ENCODE data around the gene RBM12.
"Not testable (repeated sequence)": the region's sequence is repeated elsewhere in the genome, so short reads cannot be mapped to it uniquely, and the experiment has no call there.

RBM12 gene

GRCh38 chr20:35699127-35699956 lies 34.6 kb upstream of the RBM12 start, which contains the start of the genes NFS1 and ROMO1:
Gene NFS1, minus strand, starts transcription at chr20:35699352. Its CDS starts 64 bp downstream, at chr20:35699288.
Gene ROMO1, plus strand, starts transcription at chr20:35699405. Its CDS starts 228 bp downstream, at chr20:35699633.
- DNase-seq (ENCODE audit: low spot score) (peak; percentile 72), FAIRE-seq (no peak)

DNA sequence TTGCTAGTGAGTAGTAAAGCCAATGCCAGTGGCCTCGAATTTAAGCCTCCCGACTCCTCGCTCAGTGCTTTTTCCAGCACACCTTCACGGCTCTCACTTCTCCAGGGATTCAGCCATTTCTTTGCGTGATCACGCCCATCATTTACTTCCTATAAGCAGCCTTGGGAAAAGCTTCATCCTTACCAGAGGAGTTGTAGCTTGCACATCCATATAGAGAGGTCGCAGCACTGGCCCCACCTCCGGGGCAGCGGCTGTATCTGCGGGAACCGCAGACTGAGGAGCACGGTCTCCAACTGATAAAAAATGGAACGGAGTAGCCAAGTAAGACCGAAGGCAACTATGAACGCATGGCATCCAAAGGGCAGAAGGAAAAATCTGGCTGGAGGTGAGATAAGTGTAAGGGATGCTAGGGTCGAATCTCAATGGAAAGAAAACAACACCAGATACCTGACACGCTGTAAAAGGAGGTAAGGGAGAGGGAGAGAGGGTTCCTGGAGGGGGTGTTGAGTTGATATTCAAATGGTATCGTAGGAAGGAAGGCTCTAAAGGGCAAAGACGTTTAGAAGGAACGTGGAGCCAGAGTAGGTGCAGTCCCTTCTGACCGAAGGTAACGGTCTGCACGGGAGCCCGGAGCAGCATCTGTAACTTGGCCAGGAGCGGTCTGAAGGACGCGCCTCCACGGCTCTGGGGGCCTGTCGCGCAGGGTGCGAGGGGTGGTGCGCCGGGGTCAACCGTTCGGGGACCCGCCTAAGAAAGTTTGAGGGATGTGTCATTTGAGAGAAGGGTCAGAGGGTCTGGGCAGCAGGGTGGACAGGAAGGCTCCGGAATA lies 33.8 kb upstream of the RBM12 start:
- DNase-seq (ENCODE audit: low spot score) = no peak
- no peak for FAIRE-seq

DNA sequence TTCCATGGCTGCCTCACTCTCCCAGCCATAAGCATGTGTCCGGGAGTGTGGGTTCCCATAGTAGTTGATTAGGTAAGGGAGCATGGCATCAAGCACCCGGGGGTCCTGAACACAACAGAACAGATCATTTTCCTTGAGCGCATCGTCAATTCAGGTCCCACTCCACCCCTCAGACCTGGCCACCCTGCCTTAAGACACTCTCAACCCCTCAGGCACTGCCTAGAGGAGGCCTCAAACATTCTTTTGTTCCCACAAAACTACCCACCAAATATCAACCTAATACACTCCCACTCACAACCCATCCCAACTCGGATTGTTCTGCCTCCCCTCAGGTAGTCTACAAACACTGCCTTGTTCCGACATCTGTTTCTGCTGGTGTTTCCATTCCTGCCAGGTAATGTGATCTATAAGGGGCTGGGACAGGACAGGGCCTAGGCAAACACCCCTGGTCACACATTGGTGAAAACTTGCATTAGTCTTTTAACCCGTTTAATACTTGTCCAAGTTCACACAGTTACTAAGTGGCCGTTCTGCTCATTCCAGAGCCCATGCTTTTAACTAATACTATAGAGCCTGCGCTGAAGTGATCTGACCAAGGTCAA lies 33.1 kb upstream of the RBM12 start:
- no peak for DNase-seq (ENCODE audit: low spot score)
- no peak for FAIRE-seq

DNA sequence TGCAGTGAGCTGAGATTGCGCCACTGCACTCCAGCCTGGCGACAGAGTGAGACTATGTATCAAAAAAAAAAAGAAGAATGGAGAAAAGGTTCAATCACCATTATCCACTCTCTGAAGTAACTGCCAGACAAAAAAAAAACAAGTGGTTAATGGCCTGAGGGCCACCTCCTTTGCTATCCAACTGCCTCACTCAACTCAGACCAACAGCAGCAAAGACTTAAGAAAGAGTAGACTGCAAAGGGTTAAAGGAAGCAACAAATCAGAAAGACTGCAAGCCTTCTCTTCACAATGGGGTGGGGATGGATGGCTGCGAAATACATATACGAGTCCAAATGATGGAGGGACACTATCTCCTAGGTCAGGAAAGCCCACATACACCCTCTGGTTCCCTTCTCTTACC lies 31.3 kb upstream of the RBM12 start:
- FAIRE-seq (no peak), DNase-seq (ENCODE audit: low spot score) (no peak)

DNA sequence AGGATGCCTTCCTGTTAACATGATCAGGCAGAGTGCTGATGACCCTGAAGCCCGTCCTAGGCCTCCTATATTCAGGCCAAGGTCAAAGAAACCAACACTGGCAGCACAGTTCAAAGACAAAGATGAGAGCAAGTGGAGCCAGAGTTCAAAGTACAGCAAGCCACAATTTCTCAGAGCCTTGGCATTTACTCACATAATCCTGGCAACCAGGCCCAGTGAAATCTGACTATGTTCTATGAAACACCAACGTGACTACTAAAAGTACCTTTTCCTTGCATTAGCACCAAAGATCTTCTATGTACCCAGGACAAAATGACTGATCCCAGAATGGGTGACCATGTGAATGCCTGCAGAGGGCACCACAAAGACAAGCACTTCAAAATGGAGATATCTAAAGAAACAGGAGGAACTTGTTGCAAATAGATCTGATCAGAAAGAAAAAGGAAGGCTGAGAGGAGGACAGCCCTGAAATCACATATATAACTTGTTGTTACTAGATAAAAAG lies 30.6 kb upstream of the RBM12 start:
- FAIRE-seq (no peak), DNase-seq (ENCODE audit: low spot score) (no peak)

DNA sequence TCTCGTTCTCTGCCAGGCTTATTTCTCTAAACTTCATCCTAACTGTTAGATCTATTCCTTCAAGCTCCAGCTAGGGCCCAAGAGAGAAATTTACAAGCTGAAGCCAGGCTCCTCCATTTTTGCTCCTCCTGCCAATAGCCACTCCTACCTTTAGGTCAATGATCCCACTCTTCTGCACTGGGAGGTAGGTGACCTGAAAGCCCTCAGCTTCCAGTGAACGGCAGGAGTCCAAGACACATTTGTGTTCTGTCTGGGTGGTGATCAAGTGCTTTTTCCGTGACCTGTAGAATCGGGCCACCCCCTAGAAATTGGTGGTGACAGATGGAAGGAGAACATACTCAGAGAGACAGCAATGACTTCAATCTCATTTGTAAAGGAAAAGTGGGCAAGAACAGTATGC lies 25.6 kb upstream of the RBM12 start:
- FAIRE-seq (no peak), DNase-seq (ENCODE audit: low spot score) (no peak)

- DNase-seq (ENCODE audit: low spot score); FAIRE-seq: not testable (repeated sequence)
Measured at GRCh38 chr20:35686872-35687271, 22.2 kb upstream of the RBM12 start.

- not testable (repeated sequence) for FAIRE-seq; DNase-seq (ENCODE audit: low spot score)
Measured at GRCh38 chr20:35685368-35685767, 20.7 kb upstream of the RBM12 start.

DNA sequence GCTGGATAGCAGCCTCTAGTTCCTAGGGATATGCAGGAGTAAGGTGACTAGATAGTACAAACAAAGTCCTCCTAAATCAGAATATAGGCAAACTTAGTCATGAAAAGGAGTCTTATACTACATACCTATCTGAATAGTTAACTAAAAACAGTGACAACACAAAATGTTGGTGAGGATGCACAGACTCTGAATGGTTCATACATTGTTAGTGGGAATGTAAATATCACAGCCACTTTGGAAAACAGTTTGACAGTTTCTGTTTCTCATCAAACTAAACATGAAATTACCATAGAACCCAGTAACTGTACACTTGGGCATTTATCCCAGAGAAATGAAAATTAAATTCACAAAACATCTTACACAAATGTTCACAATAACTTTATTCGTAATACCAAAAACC lies 17.3 kb upstream of the RBM12 start:
- no peak for FAIRE-seq
- no peak for DNase-seq (ENCODE audit: low spot score)

- FAIRE-seq (no peak), DNase-seq (ENCODE audit: low spot score) (no peak)
Measured at GRCh38 chr20:35680452-35681183, 15.9 kb upstream of the RBM12 start.

- FAIRE-seq (no peak), DNase-seq (ENCODE audit: low spot score) (no peak)
Measured at GRCh38 chr20:35674921-35675320, 10.2 kb upstream of the RBM12 start.

- FAIRE-seq = no peak
- DNase-seq (ENCODE audit: low spot score) = no peak
Measured at GRCh38 chr20:35673884-35674283, 9.2 kb upstream of the RBM12 start.

DNA sequence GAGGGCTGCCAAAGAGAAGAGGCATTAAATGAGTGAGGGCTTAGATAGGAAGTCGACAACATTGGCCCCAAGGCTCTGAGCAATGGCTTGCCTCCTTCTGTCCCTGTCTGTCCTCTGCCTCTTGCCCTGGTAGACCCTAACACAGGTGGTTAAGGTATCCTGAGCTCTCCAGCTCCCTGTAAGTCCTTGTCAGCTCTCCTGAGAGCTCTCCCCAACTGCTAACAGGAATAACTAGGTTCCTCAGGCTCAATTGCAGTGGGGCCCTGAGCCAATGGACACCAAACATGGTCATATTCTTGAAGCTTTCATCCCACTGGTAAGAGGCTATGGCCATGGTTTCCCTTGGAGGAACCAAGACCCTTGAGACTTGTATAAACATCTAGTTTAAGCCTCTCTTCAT lies 5.0 kb upstream of the RBM12 start:
- no peak for FAIRE-seq
- DNase-seq (ENCODE audit: low spot score) = no peak

DNA sequence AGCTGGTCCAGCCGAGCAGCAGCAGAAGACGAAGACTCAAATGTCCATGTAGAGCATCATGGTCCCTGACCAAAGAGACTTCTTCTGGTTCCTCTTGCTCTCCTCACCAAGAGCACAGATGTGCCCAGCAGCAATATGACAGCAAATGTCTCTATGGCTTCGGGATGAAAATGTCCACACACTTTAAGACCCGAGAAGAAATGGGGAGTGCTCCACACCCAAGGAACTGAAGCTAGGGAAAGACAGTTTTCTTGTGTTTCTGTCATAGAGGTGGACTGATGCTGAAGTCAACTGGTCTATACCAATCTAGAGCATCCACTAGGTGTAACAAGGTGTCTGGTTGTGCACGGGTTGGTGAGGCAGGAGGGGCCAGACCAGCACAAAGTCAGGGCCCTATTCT lies 4.5 kb upstream of the RBM12 start:
- FAIRE-seq = no peak

DNA sequence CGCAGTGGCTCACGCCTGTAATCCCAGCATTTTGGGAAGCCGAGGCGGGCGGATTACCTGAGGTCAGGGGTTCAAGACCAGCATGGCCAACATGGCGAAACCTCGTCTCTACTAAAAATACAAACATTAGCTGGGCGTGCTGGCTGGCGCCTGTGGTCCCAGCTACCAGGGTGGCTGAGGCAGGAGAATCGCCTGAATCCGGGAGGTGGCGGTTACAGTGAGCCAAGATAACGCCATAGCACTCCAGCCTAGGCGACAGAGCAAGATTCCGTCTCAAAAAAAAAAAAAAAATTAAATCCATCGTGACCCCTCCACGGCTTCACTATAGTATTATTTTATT lies 1.2 kb upstream of the RBM12 start:
- no peak for FAIRE-seq

More for the DNA sequence above, 4.5 kb upstream of the RBM12 start:
- DNase-seq (ENCODE audit: low spot score) = no peak

GRCh38 chr20:35663516-35664465 lies 909 bp downstream of the RBM12 start:
- FAIRE-seq = no peak

More for the DNA sequence above, 1.2 kb upstream of the RBM12 start:
- no peak for DNase-seq (ENCODE audit: low spot score)

DNA sequence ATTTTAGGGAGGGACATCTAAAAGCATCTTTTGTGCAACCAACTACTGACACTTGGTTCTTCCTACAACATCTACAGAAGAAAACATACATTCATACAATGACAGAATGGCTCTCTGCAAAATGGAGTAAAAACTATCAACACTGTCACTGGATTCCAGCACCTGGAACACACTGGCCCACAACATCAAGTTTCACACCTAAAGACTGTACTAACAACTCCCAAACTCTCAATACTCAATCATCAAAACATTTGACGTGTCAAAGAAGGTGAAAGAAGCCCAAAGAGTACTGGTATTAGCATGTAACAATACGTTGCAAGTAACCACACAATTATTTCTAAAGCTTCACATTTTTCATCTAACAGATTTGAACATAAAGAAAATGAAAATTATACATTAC lies 2.1 kb downstream of the RBM12 start:
- FAIRE-seq = no peak
- DNase-seq (ENCODE audit: low spot score) = no peak

More at GRCh38 chr20:35663516-35664465, 909 bp downstream of the RBM12 start:
- DNase-seq (ENCODE audit: low spot score) = peak; percentile 37

DNA sequence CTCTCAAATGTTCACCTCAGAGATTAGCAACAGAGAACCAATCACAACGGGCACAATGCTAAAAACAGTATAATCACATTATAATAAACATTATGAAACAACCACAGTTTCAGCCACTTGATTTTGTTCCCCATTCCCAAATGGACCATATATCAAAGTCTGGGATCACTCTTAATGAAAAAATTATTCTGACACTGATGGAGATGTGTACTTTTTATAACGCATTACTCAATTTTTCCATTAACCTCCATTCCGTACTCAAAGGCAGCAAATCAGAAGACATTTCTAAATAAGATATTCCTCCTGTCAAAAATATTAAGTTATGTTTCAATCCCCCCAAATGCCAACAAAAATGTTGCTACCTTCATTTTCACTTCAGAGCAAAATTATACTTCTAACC lies 2.8 kb downstream of the RBM12 start:
- DNase-seq (ENCODE audit: low spot score) = no peak
- FAIRE-seq = no peak

GRCh38 chr20:35661053-35661452 lies 3.6 kb downstream of the RBM12 start:
- FAIRE-seq (peak; percentile 80), DNase-seq (ENCODE audit: low spot score) (peak; percentile 47)
